DOHH2 (cell line): Measurements from ENCODE around the gene HSD11B1.

Source experiments
- H3F3A ChIP-seq: fragments of 200-600 bp; sonication (generic), shearing (Covaris generic); 2 replicates; pipeline ENCODE4 v1.6.0; 2016; ENCODE audit warnings: antibody characterized with exemption, mild to moderate bottlenecking; ENCODE audit not compliant: control insufficient read depth, insufficient read depth
- H3K27ac ChIP-seq: fragments of 200-600 bp; sonication (generic); 2 replicates; pipeline ENCODE4 v1.5.1; 2014; ENCODE audit warnings: low read depth, mild to moderate bottlenecking, low read length, moderate library complexity
- H3K27me3 ChIP-seq: fragments of 200-600 bp; sonication (generic); 2 replicates; pipeline ENCODE4 v1.6.1; 2014; ENCODE audit warnings: mild to moderate bottlenecking, low read length, mixed read lengths; ENCODE audit not compliant: control insufficient read depth
- H3K36me3 ChIP-seq: fragments of 200-600 bp; sonication (generic); 2 replicates; pipeline ENCODE4 v1.6.1; 2014; ENCODE audit warnings: mild to moderate bottlenecking, low read length, moderate library complexity, mixed read lengths; ENCODE audit not compliant: control insufficient read depth
- H3K4me1 ChIP-seq: fragments of 200-600 bp; sonication (generic); 2 replicates; pipeline ENCODE4 v1.6.1; 2014; ENCODE audit warnings: mild to moderate bottlenecking, low read length, mixed read lengths; ENCODE audit not compliant: control insufficient read depth
- H3K4me2 ChIP-seq: fragments of 200-600 bp; sonication (generic); 2 replicates; pipeline ENCODE4 v1.6.0; 2014; ENCODE audit warnings: mild to moderate bottlenecking, low read length, moderate library complexity
- H3K4me3 ChIP-seq: fragments of 200-600 bp; sonication (generic); 2 replicates; pipeline ENCODE4 v1.5.1; 2014; ENCODE audit warnings: mild to moderate bottlenecking, low read length, mixed read lengths
- H3K79me2 ChIP-seq: fragments of 200-600 bp; sonication (generic); 2 replicates; pipeline ENCODE4 v1.6.1; 2014; ENCODE audit warnings: mild to moderate bottlenecking, low read length, mixed read lengths; ENCODE audit not compliant: control insufficient read depth
- H3K9me2 ChIP-seq: fragments of 200-600 bp; sonication (generic); replicated peaks from 2 replicates; pipeline ENCODE4 v1.6.1; 2014; ENCODE audit warnings: mild to moderate bottlenecking, low read length, mixed read lengths; ENCODE audit not compliant: control insufficient read depth
- H3K9me3 ChIP-seq: fragments of 200-600 bp; sonication (generic); 2 replicates; pipeline ENCODE4 v1.6.1; 2014; ENCODE audit warnings: antibody characterized with exemption, low read length, mixed read lengths; ENCODE audit not compliant: control insufficient read depth, insufficient read depth
- H4K20me1 ChIP-seq: fragments of 200-600 bp; sonication (generic); 2 replicates; pipeline ENCODE4 v1.6.0; 2014; ENCODE audit warnings: low read depth, mild to moderate bottlenecking, antibody characterized with exemption, low read length, moderate library complexity; ENCODE audit not compliant: control insufficient read depth, insufficient read depth
- EZH2phosphoT487 ChIP-seq: fragments of 200-600 bp; sonication (generic); IDR thresholded peaks from 2 replicates; pipeline ENCODE4 v1.6.1; 2017; ENCODE audit warnings: borderline replicate concordance, mild to moderate bottlenecking, antibody characterized with exemption, low read length, moderate library complexity, mixed read lengths
- TF ChIP-seq, protein P1 (sequence below): fragments of 200-600 bp; sonication (generic); IDR thresholded peaks from one replicate; pipeline ENCODE4 v1.5.1; 2014; ENCODE audit warnings: antibody characterized with exemption, mild to moderate bottlenecking, low read depth, low read length; ENCODE audit not compliant: poor library complexity, severe bottlenecking

The HSD11B1 gene

DNA sequence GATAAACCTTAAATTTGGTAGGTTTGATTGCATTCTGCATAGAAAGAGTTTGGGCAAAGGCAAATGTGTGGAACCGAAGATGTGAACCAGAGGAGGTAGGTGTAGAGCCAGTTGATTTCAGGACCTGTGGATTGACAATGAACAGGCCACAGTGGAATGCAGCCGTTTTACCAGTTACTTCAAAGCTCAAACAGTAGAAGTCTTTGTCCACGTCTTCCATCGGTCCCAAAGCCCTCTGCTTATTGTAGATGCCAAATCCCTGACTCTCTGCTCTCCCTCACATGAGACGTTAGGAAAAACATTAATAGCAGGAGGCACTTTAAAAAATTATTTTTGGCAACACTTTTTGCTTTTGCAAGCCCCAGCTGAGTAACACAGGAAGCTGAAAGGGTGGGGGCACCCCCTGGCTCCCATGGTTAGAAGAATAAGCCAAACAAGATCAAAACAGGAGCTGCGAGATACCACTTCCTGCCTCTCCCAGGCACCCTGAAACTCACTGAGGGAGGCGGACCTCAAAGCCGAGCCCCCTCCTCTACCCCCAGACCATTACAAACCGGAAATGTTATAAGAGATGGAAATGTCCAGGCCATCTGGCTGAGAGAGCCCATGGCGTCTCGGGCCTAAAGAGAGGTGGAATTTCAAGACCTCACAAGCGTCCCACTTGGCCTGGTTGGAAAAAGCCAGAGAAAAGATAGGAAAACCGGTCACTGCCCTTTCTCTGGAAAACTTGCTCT lies 64.7 kb downstream of the HSD11B1 start:
- H3K27me3 ChIP-seq: no peaks in the 10 kb centered on the region
- no peak for TF ChIP-seq EZH2phosphoT487
- TF ChIP-seq, protein P1, sequence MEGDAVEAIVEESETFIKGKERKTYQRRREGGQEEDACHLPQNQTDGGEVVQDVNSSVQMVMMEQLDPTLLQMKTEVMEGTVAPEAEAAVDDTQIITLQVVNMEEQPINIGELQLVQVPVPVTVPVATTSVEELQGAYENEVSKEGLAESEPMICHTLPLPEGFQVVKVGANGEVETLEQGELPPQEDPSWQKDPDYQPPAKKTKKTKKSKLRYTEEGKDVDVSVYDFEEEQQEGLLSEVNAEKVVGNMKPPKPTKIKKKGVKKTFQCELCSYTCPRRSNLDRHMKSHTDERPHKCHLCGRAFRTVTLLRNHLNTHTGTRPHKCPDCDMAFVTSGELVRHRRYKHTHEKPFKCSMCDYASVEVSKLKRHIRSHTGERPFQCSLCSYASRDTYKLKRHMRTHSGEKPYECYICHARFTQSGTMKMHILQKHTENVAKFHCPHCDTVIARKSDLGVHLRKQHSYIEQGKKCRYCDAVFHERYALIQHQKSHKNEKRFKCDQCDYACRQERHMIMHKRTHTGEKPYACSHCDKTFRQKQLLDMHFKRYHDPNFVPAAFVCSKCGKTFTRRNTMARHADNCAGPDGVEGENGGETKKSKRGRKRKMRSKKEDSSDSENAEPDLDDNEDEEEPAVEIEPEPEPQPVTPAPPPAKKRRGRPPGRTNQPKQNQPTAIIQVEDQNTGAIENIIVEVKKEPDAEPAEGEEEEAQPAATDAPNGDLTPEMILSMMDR: no peak
- H3K4me1 ChIP-seq: peaks cover 33% of the 10 kb centered on the region
- no peaks in the 10 kb centered on the region for H4K20me1 ChIP-seq
- peaks cover 6% of the 10 kb centered on the region; the same call in 1 of the 2 replicates for H3F3A ChIP-seq
- no peaks in the 10 kb centered on the region for H3K36me3 ChIP-seq
- H3K9me2 ChIP-seq: no peaks in the 10 kb centered on the region
- H3K79me2 ChIP-seq: no peaks in the 10 kb centered on the region
- H3K4me2 ChIP-seq: peak overlapping the region; percentile 50
- peak overlapping the region; percentile 41 for H3K4me3 ChIP-seq
- 0 out of 2 replicates have a peak overlapping the region, but pooled peaks have one; percentile 2 for H3K27ac ChIP-seq
- peaks cover 13% of the 10 kb centered on the region; the same call in 1 of the 2 replicates for H3K9me3 ChIP-seq

DNA sequence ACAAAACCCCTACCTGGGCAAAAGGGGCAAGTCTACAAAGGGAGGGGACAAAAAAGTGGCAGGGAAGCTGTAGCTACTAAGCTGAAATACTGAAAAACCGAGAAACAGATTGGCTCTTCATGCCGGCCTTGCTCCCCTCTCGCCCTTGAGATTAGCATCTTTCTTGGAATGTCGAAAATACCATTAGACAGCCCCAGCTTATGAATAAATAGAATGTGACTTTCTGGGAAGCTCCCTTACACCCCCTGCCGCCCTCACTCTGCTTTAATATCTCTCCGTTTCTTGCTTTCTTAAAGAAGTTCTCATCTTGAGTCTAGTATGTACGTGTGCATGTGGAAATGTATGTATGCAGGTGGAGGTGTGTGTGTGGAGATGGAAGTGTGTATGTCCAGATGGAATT lies 65.3 kb downstream of the HSD11B1 start:
- peak overlapping the region; percentile 41 for H3K4me3 ChIP-seq
- no peaks in the 10 kb centered on the region for H3K79me2 ChIP-seq
- peaks cover 13% of the 10 kb centered on the region; the same call in 1 of the 2 replicates for H3K9me3 ChIP-seq
- no peak overlapping the region for H3K27ac ChIP-seq
- no peaks in the 10 kb centered on the region for H3K9me2 ChIP-seq
- H3K36me3 ChIP-seq: no peaks in the 10 kb centered on the region
- TF ChIP-seq, protein P1: no peak
- no peak for TF ChIP-seq EZH2phosphoT487
- peaks cover 40% of the 10 kb centered on the region for H3K4me1 ChIP-seq
- no peaks in the 10 kb centered on the region for H4K20me1 ChIP-seq
- peak overlapping the region; percentile 50 for H3K4me2 ChIP-seq
- H3K27me3 ChIP-seq: no peaks in the 10 kb centered on the region
- H3F3A ChIP-seq: peaks cover 6% of the 10 kb centered on the region; the same call in 1 of the 2 replicates

DNA sequence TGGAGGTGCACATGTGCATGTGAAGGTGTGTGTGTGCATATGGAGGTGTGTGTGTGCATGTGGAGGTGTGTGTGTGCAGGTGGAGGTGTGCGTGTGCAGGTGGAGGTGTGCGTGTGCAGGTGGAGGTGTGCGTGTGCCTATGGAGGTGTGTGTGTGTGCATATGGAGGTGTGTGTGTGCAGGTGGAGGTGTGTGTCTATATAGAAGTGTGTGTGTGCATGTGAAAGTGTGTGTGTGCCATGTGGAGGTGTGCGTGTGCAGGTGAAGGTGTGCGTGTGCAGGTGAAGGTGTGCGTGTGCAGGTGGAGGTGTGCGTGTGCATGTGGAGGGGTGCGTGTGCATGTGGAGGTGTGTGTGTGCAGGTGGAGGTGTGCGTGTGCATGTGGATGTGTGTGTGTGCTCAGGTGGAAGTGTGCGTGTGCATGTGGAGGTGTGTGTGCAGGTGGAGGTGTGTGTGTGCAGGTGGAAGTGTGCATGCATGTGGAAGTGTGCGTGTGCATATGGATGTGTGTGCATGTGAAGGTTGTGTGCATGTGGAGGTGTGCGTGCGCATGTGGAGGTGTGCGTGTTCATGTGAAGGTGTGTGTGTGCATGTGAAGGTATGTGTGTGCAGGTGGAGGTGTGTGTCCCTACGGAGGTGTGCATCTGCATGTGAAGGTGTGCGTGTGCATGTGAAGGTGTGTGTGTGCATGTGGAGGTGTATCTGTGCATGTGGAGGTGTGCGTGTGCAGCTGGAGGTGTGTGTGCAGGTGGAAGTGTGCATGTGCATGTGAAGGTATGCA lies 66.2 kb downstream of the HSD11B1 start:
- no peak overlapping the region for H3K4me2 ChIP-seq
- no peaks in the 10 kb centered on the region for H4K20me1 ChIP-seq
- no peaks in the 10 kb centered on the region for H3K27me3 ChIP-seq
- no peak overlapping the region for H3K27ac ChIP-seq
- H3K4me3 ChIP-seq: no peak overlapping the region
- H3K9me3 ChIP-seq: peaks cover 13% of the 10 kb centered on the region; the same call in 1 of the 2 replicates
- TF ChIP-seq, protein P1: no peak
- TF ChIP-seq EZH2phosphoT487: no peak
- H3K4me1 ChIP-seq: peaks cover 48% of the 10 kb centered on the region
- H3K79me2 ChIP-seq: no peaks in the 10 kb centered on the region
- no peaks in the 10 kb centered on the region for H3K9me2 ChIP-seq
- H3F3A ChIP-seq: peaks cover 6% of the 10 kb centered on the region; the same call in 1 of the 2 replicates
- peaks cover 4% of the 10 kb centered on the region for H3K36me3 ChIP-seq
